ENCODE results near the gene CSNK2A1.

The CSNK2A1 gene

DNA sequence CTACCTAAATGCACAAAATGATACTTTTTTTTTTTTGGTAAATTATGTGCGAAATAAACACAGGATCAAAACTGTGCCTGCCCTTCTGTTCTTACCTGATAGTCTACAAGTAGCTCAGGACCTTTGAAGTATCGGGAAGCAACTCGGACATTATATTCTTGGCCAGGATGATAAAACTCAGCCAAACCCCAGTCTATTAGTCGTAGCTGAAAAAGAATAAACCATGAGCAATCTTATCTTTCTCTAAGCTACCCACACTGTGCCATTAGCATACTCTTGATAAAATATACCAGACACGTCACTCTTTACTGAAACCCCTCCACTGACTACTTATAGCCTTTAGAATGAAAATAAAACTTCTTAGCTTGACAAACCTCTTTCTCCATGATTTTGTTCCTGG, 51.4 kb downstream of the CSNK2A1 start:
- no peaks in the 10 kb centered on the region for H3K27me3 ChIP-seq (replicated peaks; ENCODE audit: control insufficient read depth, insufficient read depth, low read length)
- TF ChIP-seq, protein P1, sequence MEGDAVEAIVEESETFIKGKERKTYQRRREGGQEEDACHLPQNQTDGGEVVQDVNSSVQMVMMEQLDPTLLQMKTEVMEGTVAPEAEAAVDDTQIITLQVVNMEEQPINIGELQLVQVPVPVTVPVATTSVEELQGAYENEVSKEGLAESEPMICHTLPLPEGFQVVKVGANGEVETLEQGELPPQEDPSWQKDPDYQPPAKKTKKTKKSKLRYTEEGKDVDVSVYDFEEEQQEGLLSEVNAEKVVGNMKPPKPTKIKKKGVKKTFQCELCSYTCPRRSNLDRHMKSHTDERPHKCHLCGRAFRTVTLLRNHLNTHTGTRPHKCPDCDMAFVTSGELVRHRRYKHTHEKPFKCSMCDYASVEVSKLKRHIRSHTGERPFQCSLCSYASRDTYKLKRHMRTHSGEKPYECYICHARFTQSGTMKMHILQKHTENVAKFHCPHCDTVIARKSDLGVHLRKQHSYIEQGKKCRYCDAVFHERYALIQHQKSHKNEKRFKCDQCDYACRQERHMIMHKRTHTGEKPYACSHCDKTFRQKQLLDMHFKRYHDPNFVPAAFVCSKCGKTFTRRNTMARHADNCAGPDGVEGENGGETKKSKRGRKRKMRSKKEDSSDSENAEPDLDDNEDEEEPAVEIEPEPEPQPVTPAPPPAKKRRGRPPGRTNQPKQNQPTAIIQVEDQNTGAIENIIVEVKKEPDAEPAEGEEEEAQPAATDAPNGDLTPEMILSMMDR (IDR thresholded peaks at IDR 0.05; ENCODE audit: insufficient read depth, low read length, poor library complexity, severe bottlenecking): no peak
- H3K4me3 ChIP-seq (replicated peaks; ENCODE audit: low read depth, low read length): no peak overlapping the region
- DNase-seq (ENCODE audit: extremely low read depth, insufficient read length): no peak
- H3K36me3 ChIP-seq (ENCODE audit: control insufficient read depth, insufficient read depth, low read length): peaks cover 24% of the 10 kb centered on the region

DNA sequence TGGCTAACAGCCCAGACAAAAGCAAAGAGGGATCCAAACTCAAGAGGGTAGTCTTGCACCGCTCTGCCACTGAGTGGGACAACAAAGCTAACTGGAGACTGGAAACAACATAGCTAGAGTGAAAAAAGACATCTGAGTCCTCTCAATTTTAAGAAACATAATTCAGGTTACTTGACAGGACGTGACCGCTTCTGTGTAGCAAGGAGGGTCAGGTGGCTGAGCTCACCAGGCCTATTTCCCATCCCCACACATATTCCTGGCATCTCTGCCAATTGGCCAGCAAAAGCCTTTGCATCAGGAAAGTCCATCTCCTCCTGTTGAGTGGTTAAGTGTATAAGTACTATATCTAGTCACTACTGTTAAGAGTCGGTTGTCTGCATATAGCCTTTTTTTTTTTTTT, 55.9 kb downstream of the CSNK2A1 start:
- H3K36me3 ChIP-seq (ENCODE audit: control insufficient read depth, insufficient read depth, low read length): peaks cover 24% of the 10 kb centered on the region
- H3K4me3 ChIP-seq (replicated peaks; ENCODE audit: low read depth, low read length): no peak overlapping the region
- no peaks in the 10 kb centered on the region for H3K27me3 ChIP-seq (replicated peaks; ENCODE audit: control insufficient read depth, insufficient read depth, low read length)
- DNase-seq (ENCODE audit: extremely low read depth, insufficient read length): no peak
- TF ChIP-seq, protein P1 (IDR thresholded peaks at IDR 0.05; ENCODE audit: insufficient read depth, low read length, poor library complexity, severe bottlenecking): no peak

DNA sequence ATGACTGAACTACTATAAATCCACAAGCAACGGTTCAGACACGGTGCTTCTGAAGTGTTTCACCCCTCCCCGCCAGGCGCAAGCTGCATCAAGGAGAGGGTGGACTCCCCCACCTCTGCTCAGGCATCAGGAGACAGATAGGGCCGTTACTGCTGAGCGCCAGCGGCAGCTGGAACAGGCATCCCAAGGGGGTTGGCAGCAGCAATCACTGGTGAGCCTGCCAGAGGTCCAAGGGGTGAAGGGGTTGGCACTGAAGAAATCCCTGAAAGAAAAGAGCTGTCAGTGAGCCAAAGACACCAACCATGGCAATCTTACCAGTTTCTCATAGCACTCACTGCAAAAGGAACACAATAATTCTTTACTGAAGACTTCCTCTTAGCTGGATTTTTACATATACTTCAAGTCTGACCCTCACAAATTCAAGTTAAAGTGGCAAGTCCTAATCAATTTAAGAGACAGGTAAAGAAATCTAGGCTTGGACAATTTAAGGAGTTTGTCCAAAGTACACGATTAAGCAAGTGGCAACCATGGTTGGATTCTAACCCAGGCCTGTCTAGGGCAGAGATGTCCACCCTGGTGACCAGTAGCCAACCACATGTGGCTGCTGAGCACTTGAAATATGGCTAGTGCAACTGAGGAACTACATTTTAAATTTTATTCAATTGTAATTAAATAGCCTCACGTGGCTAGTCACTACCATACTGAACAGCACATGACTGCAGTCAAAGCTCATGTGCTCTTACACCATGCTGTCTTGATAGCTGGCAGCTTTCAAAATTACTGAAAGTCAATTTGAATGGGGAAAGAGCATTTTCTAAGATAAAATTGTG, 59.6 kb downstream of the CSNK2A1 start:
- TF ChIP-seq, protein P1 (IDR thresholded peaks at IDR 0.05; ENCODE audit: insufficient read depth, low read length, poor library complexity, severe bottlenecking): no peak
- Histone ChIP-seq H3K27me3 (replicated peaks; ENCODE audit: control insufficient read depth, insufficient read depth, low read length) (no peaks in the 10 kb centered on the region), H3K4me3 (replicated peaks; ENCODE audit: low read depth, low read length) (no peak overlapping the region), H3K36me3 (ENCODE audit: control insufficient read depth, insufficient read depth, low read length) (peaks cover 16% of the 10 kb centered on the region)
- no peak for DNase-seq (ENCODE audit: extremely low read depth, insufficient read length)

- TF ChIP-seq, protein P1 (IDR thresholded peaks at IDR 0.05; ENCODE audit: insufficient read depth, low read length, poor library complexity, severe bottlenecking): no peak
- Histone ChIP-seq H3K27me3 (replicated peaks; ENCODE audit: control insufficient read depth, insufficient read depth, low read length) (no peaks in the 10 kb centered on the region), H3K36me3 (ENCODE audit: control insufficient read depth, insufficient read depth, low read length) (peaks cover 13% of the 10 kb centered on the region), H3K4me3 (replicated peaks; ENCODE audit: low read depth, low read length) (no peak overlapping the region)
- no peak for DNase-seq (ENCODE audit: extremely low read depth, insufficient read length)
Observed at GRCh38 chr20:481167-481566, 62.4 kb downstream of the CSNK2A1 start.

DNA sequence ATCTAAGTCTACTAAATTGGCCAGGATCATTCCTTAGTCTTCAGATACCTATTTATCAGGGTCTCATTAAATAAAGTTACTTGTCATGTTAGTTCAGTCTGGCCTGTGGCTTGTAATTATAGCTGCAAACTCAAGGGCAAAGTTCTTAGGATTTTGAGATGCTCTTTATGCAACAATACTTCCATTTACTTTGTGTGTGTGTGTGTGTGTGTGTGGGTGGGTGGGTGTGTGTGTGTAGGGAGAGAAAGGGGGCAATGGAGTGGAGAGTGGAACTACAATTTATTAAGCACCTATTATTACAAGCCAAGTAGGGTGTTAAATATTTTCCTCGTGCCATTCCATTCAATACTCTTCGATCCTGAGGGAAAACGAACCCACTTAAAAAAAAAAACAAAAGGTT, 63.5 kb downstream of the CSNK2A1 start:
- no peak for DNase-seq (ENCODE audit: extremely low read depth, insufficient read length)
- Histone ChIP-seq H3K4me3 (replicated peaks; ENCODE audit: low read depth, low read length) (no peak overlapping the region), H3K27me3 (replicated peaks; ENCODE audit: control insufficient read depth, insufficient read depth, low read length) (no peaks in the 10 kb centered on the region), H3K36me3 (ENCODE audit: control insufficient read depth, insufficient read depth, low read length) (peaks cover 14% of the 10 kb centered on the region)
- TF ChIP-seq, protein P1 (IDR thresholded peaks at IDR 0.05; ENCODE audit: insufficient read depth, low read length, poor library complexity, severe bottlenecking): no peak
